Measurements from ENCODE around the gene HSD17B13.
"Not testable (repeated sequence)": the region's sequence is repeated elsewhere in the genome, so short reads cannot be mapped to it uniquely, and the experiment has no call there.

The HSD17B13 gene

GRCh38 chr4:87337361-87337760, 14.7 kb upstream of the HSD17B13 start:
- H3K4me3 Mint-ChIP-seq: no peak overlapping the region
- no peaks in the 10 kb centered on the region for H3K27me3 Mint-ChIP-seq (ENCODE audit: low read depth)
- peaks cover 13% of the 10 kb centered on the region for H3K9me3 Mint-ChIP-seq
- no peak overlapping the region for H3K27ac Mint-ChIP-seq
- peaks cover 19% of the 10 kb centered on the region for H3K36me3 Mint-ChIP-seq (ENCODE audit: low read depth)
- H3K4me1 Mint-ChIP-seq (ENCODE audit: low read depth): peaks cover 1% of the 10 kb centered on the region

- H3K27me3 Mint-ChIP-seq (ENCODE audit: low read depth): no peaks in the 10 kb centered on the region
- H3K4me1 Mint-ChIP-seq (ENCODE audit: low read depth): no peaks in the 10 kb centered on the region
- peaks cover 32% of the 10 kb centered on the region for H3K9me3 Mint-ChIP-seq
- no peak overlapping the region for H3K4me3 Mint-ChIP-seq
- H3K36me3 Mint-ChIP-seq (ENCODE audit: low read depth): peaks cover 11% of the 10 kb centered on the region
- no peak overlapping the region for H3K27ac Mint-ChIP-seq
Measured at GRCh38 chr4:87333267-87333666, 10.6 kb upstream of the HSD17B13 start.

DNA sequence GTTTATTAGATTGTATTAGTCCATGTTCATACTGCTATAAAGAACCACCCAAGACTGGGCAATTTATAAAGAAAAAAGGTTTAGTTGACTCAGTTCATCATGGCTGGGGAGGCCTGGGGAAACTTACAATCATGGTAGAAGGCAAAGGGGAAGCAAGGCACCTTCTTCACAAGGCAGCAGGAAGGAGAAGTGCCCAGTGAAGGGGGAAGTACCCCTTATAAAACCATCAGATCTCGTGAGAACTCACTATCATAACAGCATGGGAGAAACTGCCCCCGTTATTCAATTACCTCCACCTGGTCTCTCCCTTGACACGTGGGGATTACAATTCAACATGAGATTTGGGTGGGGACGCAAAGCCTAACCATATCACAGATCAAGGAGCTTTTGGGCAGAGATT, 8.1 kb upstream of the HSD17B13 start:
- Mint-ChIP-seq H3K27ac (no peak overlapping the region), H3K9me3 (peaks cover 32% of the 10 kb centered on the region), H3K27me3 (ENCODE audit: low read depth) (no peaks in the 10 kb centered on the region), H3K4me3 (no peak overlapping the region), H3K4me1 (ENCODE audit: low read depth) (no peaks in the 10 kb centered on the region), H3K36me3 (ENCODE audit: low read depth) (peaks cover 7% of the 10 kb centered on the region)

GRCh38 chr4:87327136-87327535, 4.5 kb upstream of the HSD17B13 start:
- no peak overlapping the region for H3K4me3 Mint-ChIP-seq
- no peaks in the 10 kb centered on the region for H3K36me3 Mint-ChIP-seq (ENCODE audit: low read depth)
- no peak overlapping the region for H3K27ac Mint-ChIP-seq
- no peaks in the 10 kb centered on the region for H3K4me1 Mint-ChIP-seq (ENCODE audit: low read depth)
- H3K27me3 Mint-ChIP-seq (ENCODE audit: low read depth): no peaks in the 10 kb centered on the region
- peaks cover 16% of the 10 kb centered on the region for H3K9me3 Mint-ChIP-seq

DNA sequence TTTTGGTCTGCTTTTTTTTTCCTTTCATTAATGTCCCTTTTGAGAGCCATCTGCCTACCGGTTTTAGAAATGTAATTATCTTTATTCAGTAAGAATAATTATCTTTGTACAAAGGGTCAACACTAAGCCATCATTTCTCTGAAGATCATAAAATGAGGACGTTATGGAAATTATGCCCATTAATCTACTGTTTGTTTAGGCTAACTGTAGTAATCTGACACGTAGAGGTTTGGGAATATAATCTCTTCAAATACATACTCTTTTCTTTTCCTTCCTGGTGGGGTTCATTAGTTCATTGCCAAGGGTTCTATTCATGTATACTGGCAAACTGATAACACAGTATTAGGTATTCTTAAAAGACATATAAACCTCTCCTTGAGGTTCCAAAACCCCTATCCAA, 3.8 kb upstream of the HSD17B13 start:
- Mint-ChIP-seq H3K4me3 (no peak overlapping the region), H3K27ac (no peak overlapping the region), H3K36me3 (ENCODE audit: low read depth) (no peaks in the 10 kb centered on the region), H3K9me3 (peaks cover 10% of the 10 kb centered on the region), H3K27me3 (ENCODE audit: low read depth) (no peaks in the 10 kb centered on the region), H3K4me1 (ENCODE audit: low read depth) (no peaks in the 10 kb centered on the region)

- Mint-ChIP-seq H3K4me1 (ENCODE audit: low read depth) (no peaks in the 10 kb centered on the region), H3K27me3 (ENCODE audit: low read depth) (no peaks in the 10 kb centered on the region), H3K27ac (no peak overlapping the region), H3K4me3 (no peak overlapping the region), H3K9me3 (no peaks in the 10 kb centered on the region), H3K36me3 (ENCODE audit: low read depth) (no peaks in the 10 kb centered on the region)
Measured at GRCh38 chr4:87321888-87322287, 794 bp downstream of the HSD17B13 start.

DNA sequence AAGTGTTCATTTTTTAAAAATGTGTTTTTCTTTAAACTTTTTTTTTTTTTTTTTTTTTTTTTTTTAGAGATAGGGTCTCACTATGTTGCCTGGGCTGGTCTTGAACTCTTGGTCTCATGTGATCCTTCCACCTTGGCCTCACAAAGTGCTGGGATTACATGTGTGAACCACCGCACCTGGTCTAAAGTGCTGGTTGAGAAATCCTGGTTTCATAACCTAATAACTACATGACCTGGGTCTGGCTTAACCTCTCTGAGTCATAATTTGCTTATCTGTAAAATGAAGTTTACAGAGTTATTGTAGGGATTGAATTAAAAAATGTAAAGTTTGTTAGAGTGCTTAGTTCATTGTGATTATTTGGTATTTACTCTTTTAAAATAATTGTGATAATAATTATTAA, 5.2 kb downstream of the HSD17B13 start:
- H3K9me3 Mint-ChIP-seq: no peaks in the 10 kb centered on the region
- H3K36me3 Mint-ChIP-seq (ENCODE audit: low read depth): no peaks in the 10 kb centered on the region
- H3K27me3 Mint-ChIP-seq (ENCODE audit: low read depth): no peaks in the 10 kb centered on the region
- no peaks in the 10 kb centered on the region for H3K4me1 Mint-ChIP-seq (ENCODE audit: low read depth)
- no peak overlapping the region for H3K4me3 Mint-ChIP-seq
- H3K27ac Mint-ChIP-seq: no peak overlapping the region

GRCh38 chr4:87316961-87317360, 5.7 kb downstream of the HSD17B13 start:
- Mint-ChIP-seq H3K27me3 (ENCODE audit: low read depth) (no peaks in the 10 kb centered on the region), H3K4me3 (no peak overlapping the region), H3K27ac (no peak overlapping the region), H3K9me3 (no peaks in the 10 kb centered on the region), H3K36me3 (ENCODE audit: low read depth) (no peaks in the 10 kb centered on the region), H3K4me1 (ENCODE audit: low read depth) (no peaks in the 10 kb centered on the region)

DNA sequence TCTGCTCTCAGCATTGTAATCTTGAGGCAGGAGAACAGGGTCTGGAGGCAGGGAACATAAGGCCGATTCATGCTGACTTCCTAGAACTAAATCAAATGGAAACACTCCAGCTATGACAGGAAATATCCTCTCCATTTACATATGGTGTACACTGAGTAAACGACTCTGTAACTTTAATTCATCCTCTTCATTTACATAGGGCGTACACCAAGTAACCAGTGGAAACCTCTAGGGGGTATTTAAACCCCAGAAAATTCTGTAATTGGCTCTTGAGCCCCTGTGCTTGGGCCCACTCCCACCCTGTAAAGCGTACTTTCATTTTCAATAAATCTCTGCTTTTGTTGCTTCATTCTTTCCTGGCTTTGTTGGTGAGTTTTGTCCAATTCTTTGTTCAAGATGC, 7.7 kb downstream of the HSD17B13 start:
- not testable (repeated sequence) for H3K36me3 Mint-ChIP-seq (ENCODE audit: low read depth); H3K27me3 Mint-ChIP-seq (ENCODE audit: low read depth); H3K4me1 Mint-ChIP-seq (ENCODE audit: low read depth); H3K4me3 Mint-ChIP-seq; H3K9me3 Mint-ChIP-seq; H3K27ac Mint-ChIP-seq

GRCh38 chr4:87313756-87314155, 8.9 kb downstream of the HSD17B13 start:
- Mint-ChIP-seq H3K4me1 (ENCODE audit: low read depth) (no peaks in the 10 kb centered on the region), H3K36me3 (ENCODE audit: low read depth) (no peaks in the 10 kb centered on the region), H3K27ac (no peak overlapping the region), H3K27me3 (ENCODE audit: low read depth) (no peaks in the 10 kb centered on the region), H3K9me3 (no peaks in the 10 kb centered on the region), H3K4me3 (no peak overlapping the region)

DNA sequence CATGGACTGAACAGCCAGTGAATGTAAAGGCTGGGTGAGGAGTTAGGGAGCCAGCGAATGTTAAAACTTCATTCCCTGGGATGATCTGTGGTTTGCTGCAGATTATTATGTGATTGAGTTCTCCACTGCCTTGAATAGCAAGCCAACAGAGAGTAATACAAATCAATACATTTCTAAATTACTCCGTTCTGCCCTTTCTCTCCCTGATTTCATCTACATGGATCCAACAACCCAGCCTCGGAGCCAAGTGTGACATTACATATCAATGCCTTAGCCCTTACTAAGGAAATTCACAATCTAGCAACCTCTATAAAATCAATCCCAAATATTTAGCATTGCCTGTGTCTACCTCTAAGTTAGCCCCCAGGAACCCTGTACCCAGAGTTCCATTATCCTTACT, 11.0 kb downstream of the HSD17B13 start:
- Mint-ChIP-seq H3K4me1 (ENCODE audit: low read depth) (no peaks in the 10 kb centered on the region), H3K27me3 (ENCODE audit: low read depth) (no peaks in the 10 kb centered on the region), H3K36me3 (ENCODE audit: low read depth) (no peaks in the 10 kb centered on the region), H3K9me3 (no peaks in the 10 kb centered on the region), H3K27ac (no peak overlapping the region), H3K4me3 (no peak overlapping the region)

DNA sequence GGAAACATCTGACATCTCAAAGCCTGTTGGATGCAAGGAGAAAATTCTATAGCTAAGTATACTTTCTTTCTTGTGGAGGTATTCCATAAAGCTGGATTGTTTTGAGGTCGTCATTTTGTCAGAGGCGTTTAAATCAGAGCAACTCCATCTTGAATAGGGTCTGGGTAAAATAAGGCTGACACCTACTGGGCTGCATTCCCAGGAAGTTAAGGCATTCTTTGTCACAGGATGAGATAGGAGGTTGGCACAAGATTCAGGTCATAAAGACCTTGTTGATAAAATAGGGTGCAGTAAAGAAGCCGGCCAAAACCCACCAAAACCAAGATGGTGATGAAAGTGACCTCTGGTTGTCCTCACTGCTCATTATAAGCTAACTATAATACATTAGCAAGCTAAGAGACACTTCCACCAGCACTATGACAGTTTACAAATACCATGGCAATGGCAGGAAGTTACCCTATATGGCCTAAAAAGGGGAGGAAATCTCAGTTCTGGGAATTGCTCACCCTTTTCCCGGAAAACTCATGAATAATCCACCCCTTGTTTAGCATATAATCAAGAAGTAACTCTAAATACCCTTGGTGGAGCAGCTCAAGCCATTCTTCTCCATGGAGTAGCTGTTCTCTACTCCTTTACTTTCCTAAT, 11.9 kb downstream of the HSD17B13 start:
- Mint-ChIP-seq H3K4me1 (ENCODE audit: low read depth) (peaks cover 2% of the 10 kb centered on the region), H3K9me3 (no peaks in the 10 kb centered on the region), H3K4me3 (no peak overlapping the region), H3K27me3 (ENCODE audit: low read depth) (no peaks in the 10 kb centered on the region), H3K36me3 (ENCODE audit: low read depth) (no peaks in the 10 kb centered on the region), H3K27ac (no peak overlapping the region)

- no peak overlapping the region for H3K4me3 Mint-ChIP-seq
- H3K27ac Mint-ChIP-seq: no peak overlapping the region
- H3K4me1 Mint-ChIP-seq (ENCODE audit: low read depth): peaks cover 2% of the 10 kb centered on the region
- no peaks in the 10 kb centered on the region for H3K27me3 Mint-ChIP-seq (ENCODE audit: low read depth)
- no peaks in the 10 kb centered on the region for H3K9me3 Mint-ChIP-seq
- H3K36me3 Mint-ChIP-seq (ENCODE audit: low read depth): no peaks in the 10 kb centered on the region
Measured at GRCh38 chr4:87309625-87310024, 13.1 kb downstream of the HSD17B13 start.

DNA sequence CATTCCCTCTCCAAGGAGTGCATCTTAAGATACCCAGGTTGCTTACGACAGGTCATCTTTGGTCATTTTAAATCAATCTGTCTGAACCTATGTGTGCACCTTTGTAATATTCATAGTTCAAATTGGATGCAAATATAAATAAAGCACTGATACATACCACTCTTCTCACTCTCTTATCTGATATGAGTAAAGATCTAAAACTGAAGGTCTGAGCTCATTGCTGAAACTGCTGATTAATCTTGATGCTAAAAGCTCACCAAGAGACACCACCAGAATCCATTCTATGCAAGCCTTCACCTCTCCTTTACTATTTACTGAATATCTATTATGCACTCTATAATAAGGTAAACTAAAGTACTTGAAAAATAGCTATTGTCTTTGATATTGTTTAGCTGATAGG, 16.6 kb downstream of the HSD17B13 start:
- no peaks in the 10 kb centered on the region for H3K36me3 Mint-ChIP-seq (ENCODE audit: low read depth)
- H3K9me3 Mint-ChIP-seq: no peaks in the 10 kb centered on the region
- peaks cover 2% of the 10 kb centered on the region for H3K4me1 Mint-ChIP-seq (ENCODE audit: low read depth)
- no peaks in the 10 kb centered on the region for H3K27me3 Mint-ChIP-seq (ENCODE audit: low read depth)
- H3K4me3 Mint-ChIP-seq: no peak overlapping the region
- H3K27ac Mint-ChIP-seq: no peak overlapping the region

- no peak overlapping the region for H3K4me3 Mint-ChIP-seq
- no peaks in the 10 kb centered on the region for H3K27me3 Mint-ChIP-seq (ENCODE audit: low read depth)
- H3K4me1 Mint-ChIP-seq (ENCODE audit: low read depth): peaks cover 2% of the 10 kb centered on the region
- H3K9me3 Mint-ChIP-seq: no peaks in the 10 kb centered on the region
- no peaks in the 10 kb centered on the region for H3K36me3 Mint-ChIP-seq (ENCODE audit: low read depth)
- H3K27ac Mint-ChIP-seq: no peak overlapping the region
Measured at GRCh38 chr4:87305562-87305961, 17.1 kb downstream of the HSD17B13 start.

Data from T-helper 1 cell treated with Interleukin-12 subunit alpha and Interleukin-12 subunit beta and Interleukin-4 antibody, amounts not matched to agents 30 μg/mL and 1 μg/mL, for 36 hours (primary cell).